HepG2 (cell line): ENCODE data around the gene AP4E1. TPM values are rescaled to one million over a fixed set of nuclear protein-coding genes. Genes with fewer than 3 reads are reported as not detected.

Source experiments
- ATAC-seq: fragments of 200-7000 bp; cut with Tn5 transposase; 3 replicates; pipeline ENCODE4 v1.9.1; 2020; ENCODE audit warnings: mild to moderate bottlenecking, moderate library complexity
- BruUV-seq: library from RNA; stranded (reverse); fragments of 400-500 nt; replicated peaks from 2 replicates; lab custom pipeline; 2021; lab: Mats Ljungman, UMichigan
- CTCF ChIA-PET: fragments of 300-600 bp; formaldehyde crosslinking; extraction: SDS; loops from one replicate; lab custom pipeline; 2021; ENCODE audit warnings: low total read pairs, inconsistent platforms, low intra/inter-chr PET ratio; lab: Yijun Ruan, JAX
- POLR2A ChIA-PET: fragments of 350-600 bp; sonication (Branson Sonifier 250); formaldehyde crosslinking; loops from one replicate; lab custom pipeline; 2020; ENCODE audit warnings: antibody characterized with exemption, inconsistent platforms; lab: Yijun Ruan, JAX
- DNase-seq: peaks from one replicate; pipeline ENCODE4 v3.0.0-alpha.2; 2015; ENCODE audit warnings: low spot score
- FAIRE-seq: peaks from 3 replicates; lab custom pipeline; 2011; peaks lifted over from hg19 to GRCh38; lab: Jason Lieb, UNC
- H2AFZ ChIP-seq: one replicate; pipeline ENCODE4 v1.6.1; 2011; ENCODE audit warnings: low read length, inconsistent platforms
- H3K27ac ChIP-seq: fragments of 300-600 bp; 3 replicates; pipeline ENCODE4 v1.8.0; 2011; ENCODE audit warnings: mixed run types, mild to moderate bottlenecking, mixed read lengths, low read length, inconsistent platforms; ENCODE audit not compliant: insufficient read depth; ENCODE audit errors: extremely low read length
- H3K27me3 ChIP-seq, 2 experiments: fragments of 200-600 bp in 1 of 2; 2 replicates in 1 of 2; 3 replicates in 1 of 2; pipeline versions ENCODE4 v1.6.0 to v1.8.0; 2011; ENCODE audit warnings: low read length in 2 of 2, mild to moderate bottlenecking in 2 of 2, moderate library complexity in 2 of 2, inconsistent platforms in 1 of 2; ENCODE audit not compliant: insufficient read depth in 2 of 2, control insufficient read depth in 1 of 2
- H3K36me3 ChIP-seq, 2 experiments: fragments of 200-600 bp in 1 of 2; replicated peaks in 1 of 2; 2 replicates in 1 of 2; 3 replicates in 1 of 2; pipeline versions ENCODE4 v1.5.1 to v1.8.0; 2011; ENCODE audit warnings: low read length in 2 of 2, inconsistent platforms in 1 of 2; ENCODE audit not compliant: insufficient read depth in 2 of 2, control insufficient read depth in 1 of 2
- H3K4me1 ChIP-seq: 2 replicates; pipeline ENCODE4 v1.5.1; 2012; ENCODE audit warnings: low read length, inconsistent platforms; ENCODE audit not compliant: insufficient read depth
- H3K4me2 ChIP-seq: 2 replicates; pipeline ENCODE4 v1.6.0; 2011; ENCODE audit warnings: low read depth, low read length, inconsistent platforms
- H3K4me3 ChIP-seq, 3 experiments: fragments of 200-600 bp in 1 of 3; sonication (generic), shearing (Covaris generic) in 1 of 3; replicated peaks in 1 of 3; 2 replicates each; pipeline ENCODE4 v1.5.1; 2011 to 2016; ENCODE audit warnings: low read length in 3 of 3, inconsistent platforms in 2 of 3, low read depth in 2 of 3, mild to moderate bottlenecking in 2 of 3, control low read depth in 1 of 3, mixed read lengths in 1 of 3; ENCODE audit not compliant: insufficient read depth in 1 of 3
- H3K79me2 ChIP-seq: one replicate; pipeline ENCODE4 v1.6.1; 2011; ENCODE audit warnings: low read length, inconsistent platforms; ENCODE audit not compliant: insufficient read depth
- H3K9ac ChIP-seq: 2 replicates; pipeline ENCODE4 v1.6.0; 2011; ENCODE audit warnings: mild to moderate bottlenecking, low read depth, low read length, inconsistent platforms; ENCODE audit not compliant: insufficient read depth
- H3K9me3 ChIP-seq: 2 replicates; pipeline ENCODE4 v1.5.1; 2012; ENCODE audit warnings: mild to moderate bottlenecking, low read length
- H4K20me1 ChIP-seq: 2 replicates; pipeline ENCODE4 v1.6.0; 2011; ENCODE audit warnings: inconsistent platforms, mild to moderate bottlenecking, low read length, moderate library complexity; ENCODE audit not compliant: insufficient read depth
- ATF4 ChIP-seq, 2 experiments: fragments of 450-650 bp in 1 of 2; sonication (generic) in 1 of 2; formaldehyde crosslinking; IDR thresholded peaks; 2 replicates each; pipeline versions ENCODE4 v1.5.0 to v1.8.0; 2020 to 2022; ENCODE audit warnings: mild to moderate bottlenecking in 1 of 2, missing genetic modification reagents in 1 of 2
- FOSL2 ChIP-seq: sonication (generic); formaldehyde crosslinking; IDR thresholded peaks from 2 replicates; pipeline ENCODE4 v1.4.0; 2020; ENCODE audit warnings: missing genetic modification reagents
- GPBP1L1 ChIP-seq: sonication (generic); formaldehyde crosslinking; IDR thresholded peaks from 2 replicates; pipeline ENCODE4 v1.5.0; 2020; ENCODE audit warnings: mild to moderate bottlenecking, missing genetic modification reagents
- HNRNPUL1 ChIP-seq: fragments of 200-400 bp; formaldehyde crosslinking; IDR thresholded peaks from 2 replicates; pipeline ENCODE4 v1.6.1; 2017; ENCODE audit warnings: low read depth, mild to moderate bottlenecking, low read length, moderate library complexity
- KDM6A ChIP-seq: IDR thresholded peaks from 2 replicates; pipeline ENCODE4 v1.6.1; 2016; ENCODE audit warnings: low read depth
- NR2C2 ChIP-seq: sonication (generic); formaldehyde crosslinking; IDR thresholded peaks from 2 replicates; pipeline ENCODE4 v1.4.0; 2020; ENCODE audit warnings: missing genetic modification reagents, mild to moderate bottlenecking, moderate library complexity, borderline replicate concordance
- PTBP1 ChIP-seq: fragments of 200-400 bp; formaldehyde crosslinking; IDR thresholded peaks from 2 replicates; pipeline ENCODE4 v1.6.1; 2018; ENCODE audit warnings: low read length, low read depth; ENCODE audit not compliant: poor library complexity, severe bottlenecking
- TRIM22 ChIP-seq: fragments of 450-650 bp; IDR thresholded peaks from 2 replicates; pipeline ENCODE4 v1.6.1; 2017
- ZBTB26 ChIP-seq: IDR thresholded peaks from 2 replicates; pipeline ENCODE4 v1.6.1; 2016; ENCODE audit warnings: missing compliant biosample characterization, missing genetic modification reagents, borderline replicate concordance
- ZNF292 ChIP-seq: sonication (generic); formaldehyde crosslinking; IDR thresholded peaks from 2 replicates; pipeline ENCODE4 v1.8.1; 2022; ENCODE audit warnings: mild to moderate bottlenecking, low read depth, missing genetic modification reagents, borderline replicate concordance
- ZNF513 ChIP-seq: sonication (generic); formaldehyde crosslinking; conservative IDR thresholded peaks from 2 replicates; pipeline ENCODE4 v1.5.0; 2020; ENCODE audit warnings: missing genetic modification reagents
- ZNF598 ChIP-seq: sonication (generic); formaldehyde crosslinking; IDR thresholded peaks from 2 replicates; pipeline ENCODE4 v1.5.1; 2020; ENCODE audit warnings: mild to moderate bottlenecking, missing genetic modification reagents, borderline replicate concordance
- ZXDC ChIP-seq: sonication (generic); formaldehyde crosslinking; IDR thresholded peaks from 2 replicates; pipeline ENCODE4 v1.5.0; 2020; ENCODE audit warnings: mild to moderate bottlenecking, missing genetic modification reagents
- WGBS: methylation state at CpG from one replicate; pipeline ENCODE4 v1.1.6; 2017; ENCODE audit warnings: low lambda C conversion rate; 5-methylcytosine and 5-hydroxymethylcytosine counted together
- in situ Hi-C: cut with HindIII; loops from 2 replicates; pipeline ENCODE4 v1.10.0; 2017; ENCODE audit warnings: low pct_unique_long_range_greater_than_20kb; ENCODE audit not compliant: extremely low pct_ligation_motif_present
- intact Hi-C: fragments of 100-400 bp; cut with micrococcal nuclease; formaldehyde crosslinking; loops from one replicate; pipeline ENCODE4 v1.10.0; 2022; ENCODE audit not compliant: unreplicated experiment
- polyA plus RNA-seq, 8 experiments: library from polyadenylated mRNA; depleted of rRNA in 3 of 8; stranded (reverse) in 7 of 8; unstranded in 1 of 8; fragments of >200 nt; fragmentation: Illumina TruSeq in 4 of 8; extraction: Trizol in 4 of 8; gene quantifications; 2 replicates each; pipeline versions ENCODE4 v1.2.1 to v1.2.3, GENCODE V29; 2011 to 2016; ENCODE audit warnings: low read depth in 4 of 8, missing spikeins in 1 of 8, mixed read lengths in 1 of 8; ENCODE audit not compliant: insufficient read depth in 1 of 8
- total RNA-seq, 5 experiments: library from RNA; depleted of rRNA; stranded (reverse); fragments of >200 nt; fragmentation: Illumina TruSeq; extraction: Trizol; gene quantifications; 2 replicates each; pipeline ENCODE4 v1.2.3, GENCODE V29; 2016; ENCODE audit warnings: low read depth in 1 of 5

The AP4E1 gene
- total and polyA plus RNA-seq, 2 of the 13 experiments (the other 11 are each of a cell fraction or from before 2014, with no cell fraction given), result 2.2 to 7.8 TPM

GRCh38 chr15:50953302-50953701 is 44.8 kb downstream of the AP4E1 start:
- WGBS, result 92% methylated on average over 2 of the region's 2 CpGs
- ChIA-PET POLR2A (no interaction called here), CTCF (no interaction called here)
- DNase-seq (no peak), FAIRE-seq (no peak), ATAC-seq (no peak)
- no peak overlapping the region for H3K4me2 ChIP-seq
- H3K27ac ChIP-seq, result no peak overlapping the region
- no peak overlapping the region for H3K4me3 ChIP-seq
- no peaks in the 10 kb centered on the region for H3K27me3 ChIP-seq
- H3K9ac ChIP-seq, result no peak overlapping the region
- H4K20me1 ChIP-seq, result no peaks in the 10 kb centered on the region
- no peaks in the 10 kb centered on the region for H3K9me3 ChIP-seq
- in situ Hi-C loops (no loop called here), intact Hi-C loops (no loop called here)
- H3K79me2 ChIP-seq, result no peaks in the 10 kb centered on the region
- no peaks in the 10 kb centered on the region for H3K4me1 ChIP-seq
- H2AFZ ChIP-seq, result no peak overlapping the region
- BruUV-seq, result no TSS peak
- peaks cover 1 to 32% of the 10 kb centered on the region in 2 experiments for H3K36me3 ChIP-seq
- no peak for TF ChIP-seq GPBP1L1 (CRISPR knock-in tag)
- TF ChIP-seq ZNF513, result no peak
- TF ChIP-seq HNRNPUL1, result no peak
- TF ChIP-seq ZNF292, result no peak
- no peak for TF ChIP-seq KDM6A
- no peak for TF ChIP-seq ZXDC (CRISPR knock-in tag)
- TF ChIP-seq PTBP1, result no peak
- no peak for TF ChIP-seq TRIM22
- peak; percentile 44; the same call in 1 of the 2 replicates for TF ChIP-seq FOSL2 (CRISPR knock-in tag)
- TF ChIP-seq NR2C2 (CRISPR knock-in tag), result no peak
- TF ChIP-seq ZBTB26 (CRISPR knock-in tag), result no peak
- TF ChIP-seq ATF4 (CRISPR knock-in tag; IDR thresholded peaks at IDR 0.05), result peak in 1 of 2 experiments; percentile 91; a peak in 2 of 4 replicates
- no peak for TF ChIP-seq ZNF598 (CRISPR knock-in tag)
